ENCODE results near the gene RXFP4.

RXFP4 gene

GRCh38 chr1:155970531-155971167 lies 29.2 kb downstream of the RXFP4 start:
- Mint-ChIP-seq H3K4me3 (peak overlapping the region; percentile 18 to 64 (median 53)), H3K4me1 (peaks cover 94% of the 10 kb centered on the region), H3K27me3 (ENCODE audit: low read depth) (no peaks in the 10 kb centered on the region), H3K27ac (peak overlapping the region; percentile 89 to 94 (median 91)), H3K36me3 (ENCODE audit: low read depth) (peaks cover 30% of the 10 kb centered on the region), H3K9me3 (no peaks in the 10 kb centered on the region)
- no peak for TF ChIP-seq CTCF (IDR thresholded peaks at IDR 0.05; ENCODE audit: unreplicated experiment in 3 of 3)

GRCh38 chr1:155971910-155972809 lies 30.7 kb downstream of the RXFP4 start:
- Mint-ChIP-seq H3K4me1 (peaks cover 93% of the 10 kb centered on the region), H3K27ac (peak overlapping the region; percentile 63 to 91 (median 87)), H3K4me3 (peak overlapping the region in 1 of 3 experiments; percentile 31)

DNA sequence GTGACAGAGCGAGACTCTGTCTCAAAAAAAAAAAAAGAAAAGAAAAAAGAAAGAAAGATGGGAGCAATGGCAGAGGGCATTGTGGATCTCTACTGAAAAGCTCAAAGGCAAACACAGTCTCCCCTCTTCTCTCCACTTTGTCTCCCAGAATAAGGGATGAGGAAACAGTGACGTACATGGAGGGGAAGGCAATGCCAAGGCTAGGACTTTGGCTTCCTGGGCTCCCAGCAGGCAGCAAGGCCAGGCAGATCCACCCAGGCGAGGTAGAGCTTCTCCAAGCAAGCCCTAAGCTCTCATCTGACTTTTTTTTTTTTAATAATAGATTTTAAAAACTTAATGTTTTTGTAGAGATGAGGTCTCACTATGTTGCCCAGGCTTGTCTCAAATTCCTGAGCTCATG lies 32.3 kb downstream of the RXFP4 start:
- H3K27ac Mint-ChIP-seq = peak overlapping the region in 2 of 3 experiments; percentile 95 to 96
- peak overlapping the region; percentile 52 to 95 (median 95) for H3K4me3 Mint-ChIP-seq
- peaks cover 9% of the 10 kb centered on the region for H3K36me3 Mint-ChIP-seq (ENCODE audit: low read depth)
- no peak for TF ChIP-seq CTCF (IDR thresholded peaks at IDR 0.05; ENCODE audit: unreplicated experiment in 3 of 3)
- no peaks in the 10 kb centered on the region for H3K9me3 Mint-ChIP-seq
- H3K4me1 Mint-ChIP-seq = peaks cover 77% of the 10 kb centered on the region
- no peaks in the 10 kb centered on the region for H3K27me3 Mint-ChIP-seq (ENCODE audit: low read depth)

More at GRCh38 chr1:155971910-155972809, 30.7 kb downstream of the RXFP4 start:
- Mint-ChIP-seq H3K9me3 (no peaks in the 10 kb centered on the region), H3K36me3 (ENCODE audit: low read depth) (peaks cover 21% of the 10 kb centered on the region), H3K27me3 (ENCODE audit: low read depth) (no peaks in the 10 kb centered on the region)
- no peak for TF ChIP-seq CTCF (IDR thresholded peaks at IDR 0.05; ENCODE audit: unreplicated experiment in 3 of 3)

DNA sequence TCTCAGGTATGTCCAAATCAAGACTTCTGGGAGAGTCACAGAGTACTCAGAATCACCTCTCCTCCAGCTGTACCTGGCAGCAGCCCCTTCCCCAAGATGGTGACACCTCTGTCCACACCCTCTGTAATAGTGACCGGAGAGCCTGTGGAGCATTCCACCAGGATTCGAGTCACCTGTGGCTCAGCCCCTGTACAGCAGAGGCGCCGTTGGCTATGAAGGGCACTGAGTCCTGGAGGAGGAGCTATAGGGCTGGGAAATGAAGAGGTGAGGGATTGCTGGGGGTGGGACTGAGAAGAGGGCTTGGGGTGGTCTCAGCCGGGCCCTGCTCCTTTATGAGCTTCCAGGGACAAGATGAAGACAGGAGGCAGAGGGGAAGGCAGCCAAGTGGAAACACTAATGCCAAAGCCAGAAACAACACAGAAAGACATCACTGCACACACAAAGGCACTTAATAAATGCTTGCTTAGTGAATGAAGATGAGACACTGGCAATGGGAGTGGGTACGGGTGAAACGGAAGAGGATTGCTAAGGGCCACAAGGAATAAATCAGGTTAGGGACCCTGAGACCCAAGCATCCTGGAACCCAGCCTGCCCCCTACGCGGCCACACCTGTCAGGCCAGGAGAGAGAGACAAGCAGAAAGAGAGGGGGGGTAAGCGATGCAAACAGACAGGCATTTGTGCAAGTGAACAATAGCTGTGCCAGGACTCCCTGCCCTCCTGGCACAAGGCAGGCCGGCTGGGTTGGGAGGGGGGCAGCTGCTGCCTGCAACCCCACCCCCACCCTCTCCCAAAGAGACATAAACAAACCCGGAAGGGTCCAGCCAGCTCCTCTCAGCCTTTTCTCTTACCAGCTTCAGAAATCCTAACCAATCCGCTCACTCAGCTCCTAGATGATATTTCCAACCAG lies 33.0 kb downstream of the RXFP4 start:
- H3K9me3 Mint-ChIP-seq = no peaks in the 10 kb centered on the region
- peak overlapping the region; percentile 92 to 95 (median 95) for H3K4me3 Mint-ChIP-seq
- no peak for TF ChIP-seq CTCF (IDR thresholded peaks at IDR 0.05; ENCODE audit: unreplicated experiment in 3 of 3)
- peak overlapping the region; percentile 95 to 97 (median 96) for H3K27ac Mint-ChIP-seq
- no peaks in the 10 kb centered on the region for H3K27me3 Mint-ChIP-seq (ENCODE audit: low read depth)
- peaks cover 6% of the 10 kb centered on the region for H3K36me3 Mint-ChIP-seq (ENCODE audit: low read depth)
- peaks cover 74% of the 10 kb centered on the region for H3K4me1 Mint-ChIP-seq

GRCh38 chr1:155975375-155976061 lies 34.1 kb downstream of the RXFP4 start:
- no peaks in the 10 kb centered on the region for H3K27me3 Mint-ChIP-seq (ENCODE audit: low read depth)
- peak overlapping the region; percentile 92 to 95 (median 95) for H3K4me3 Mint-ChIP-seq
- peak overlapping the region; percentile 95 to 97 (median 96) for H3K27ac Mint-ChIP-seq
- no peaks in the 10 kb centered on the region for H3K9me3 Mint-ChIP-seq
- peaks cover 74% of the 10 kb centered on the region for H3K4me1 Mint-ChIP-seq
- H3K36me3 Mint-ChIP-seq (ENCODE audit: low read depth) = no peaks in the 10 kb centered on the region
- TF ChIP-seq CTCF (IDR thresholded peaks at IDR 0.05; ENCODE audit: unreplicated experiment in 3 of 3) = no peak
